Adrenal gland (tissue), 5 donors: Measurements from ENCODE around the gene INPP4B.

Source experiments
- CTCF ChIP-seq, 6 experiments: fragments of 450-650 bp in 4 of 6; fragments of 200-600 bp in 2 of 6; sonication (generic) in 1 of 6; IDR thresholded peaks; 1 replicate in 5 of 6; 2 replicates in 1 of 6; pipeline versions ENCODE4 v1.5.1 to v1.8.0; 2016 to 2021; ENCODE audit warnings: antibody characterized with exemption in 6 of 6, mild to moderate bottlenecking in 2 of 6, moderate library complexity in 1 of 6
- POLR2A ChIP-seq, 2 donors: fragments of 450-650 bp; IDR thresholded peaks; one replicate each; pipeline ENCODE4 v1.6.1; 2017; ENCODE audit warnings: antibody characterized with exemption in 2 of 2, mild to moderate bottlenecking in 2 of 2, moderate library complexity in 1 of 2
- donor health status: DM: no; HTN: no; CAD: no.

- TF ChIP-seq CTCF (IDR thresholded peaks at IDR 0.05) (no peak), POLR2A (IDR thresholded peaks at IDR 0.05) (no peak)
These were observed 438.1 kb downstream of the INPP4B start for GRCh38 chr4:142408003-142408441.
